ENCODE results near the gene CLCN7.
"Not testable (repeated sequence)": the region's sequence is repeated elsewhere in the genome, so short reads cannot be mapped to it uniquely, and the experiment has no call there.

Gene CLCN7

DNA sequence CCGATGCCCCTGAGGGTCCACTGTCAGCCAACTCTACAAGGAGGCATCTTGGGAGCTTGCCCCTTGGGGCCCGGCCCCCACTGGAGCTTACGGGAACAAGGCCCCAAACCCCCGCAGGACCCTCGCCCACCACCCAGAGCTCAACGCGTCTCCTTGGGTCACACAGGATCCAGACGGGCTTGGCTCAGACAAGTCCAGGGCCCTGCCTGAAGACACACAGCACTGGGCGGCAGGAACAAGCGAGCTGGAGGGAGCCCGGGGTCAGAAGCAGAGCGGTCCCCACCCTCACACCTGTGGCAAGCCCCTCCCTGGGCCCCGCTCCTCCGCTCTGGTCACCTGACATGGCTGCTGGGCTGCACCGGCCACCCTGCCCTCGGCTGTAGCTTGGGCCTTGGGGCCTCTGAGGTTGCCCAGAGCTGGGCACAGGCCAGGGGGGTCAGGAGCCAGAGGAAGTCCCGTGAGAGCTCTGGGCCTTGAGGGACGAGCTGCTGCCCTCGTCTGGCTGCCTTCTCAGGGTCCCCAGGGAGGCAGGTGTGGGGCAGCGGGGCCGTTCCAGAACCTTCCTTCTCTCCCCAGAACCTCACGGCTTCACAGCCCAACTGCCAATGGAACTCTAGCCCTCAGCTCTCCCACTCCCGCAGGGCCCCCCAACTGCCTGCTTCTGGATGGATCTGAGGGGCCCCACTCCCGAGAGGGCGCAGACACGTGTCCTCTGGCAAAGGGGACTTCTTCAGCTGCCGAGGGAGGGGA, 30.7 kb downstream of the CLCN7 start, which contains the start of gene CCDC154:
Gene CCDC154, minus strand, starts transcription at position 577 of the 750 bp plus-strand sequence. Its CDS starts 234 bp downstream, at position 343.
- DNase-seq, result no peak

DNA sequence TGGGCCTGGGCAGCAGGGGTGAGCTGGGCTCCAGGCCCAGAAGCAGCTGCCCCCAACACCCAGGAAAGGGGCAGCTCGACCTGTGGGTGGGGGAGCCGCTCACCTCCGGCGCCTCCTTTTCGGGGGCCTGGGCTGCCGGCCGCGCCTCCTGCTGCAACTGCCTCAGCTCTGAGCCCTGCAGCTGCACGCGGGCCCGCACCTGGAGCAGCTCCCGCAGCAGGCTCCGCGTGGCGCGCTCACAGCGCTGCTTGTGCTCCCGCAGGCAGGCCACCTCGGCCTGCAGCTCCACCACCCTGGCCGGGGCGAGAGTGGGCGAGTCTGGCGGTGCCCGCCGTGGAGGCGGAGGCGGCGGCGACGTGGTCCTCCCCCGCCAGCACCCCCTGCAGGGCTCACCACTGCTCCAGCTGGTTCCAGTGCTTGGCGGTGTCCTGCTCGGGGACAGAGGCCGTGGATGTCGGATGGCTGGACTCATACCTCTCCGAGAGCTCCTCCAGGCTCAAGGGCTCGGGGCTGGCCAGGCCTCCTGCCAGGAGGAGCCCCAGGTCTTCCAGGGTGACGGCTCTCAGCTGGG, 31.3 kb downstream of the CLCN7 start:
- DNase-seq, result no peak

DNA sequence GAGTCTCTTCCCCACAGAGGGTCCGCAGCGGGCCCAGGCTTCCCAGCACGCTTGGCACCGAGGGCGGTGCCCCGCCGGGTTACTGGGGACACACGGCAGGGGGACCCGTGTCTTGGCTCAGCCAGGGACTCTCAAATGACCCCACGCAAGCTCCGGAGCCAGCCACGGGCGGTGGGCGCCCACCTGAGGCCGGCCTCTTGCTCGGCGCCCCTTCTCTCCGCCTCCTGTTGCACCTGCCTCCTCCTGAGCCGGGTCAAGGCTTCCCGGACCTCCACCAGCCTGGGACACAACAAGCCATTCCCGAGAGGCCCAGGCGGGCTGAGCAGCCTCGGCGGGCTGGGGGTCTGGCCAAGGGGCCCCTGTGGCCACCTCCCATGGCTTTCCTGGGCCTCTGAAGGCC, 32.1 kb downstream of the CLCN7 start:
- DNase-seq, result no peak

DNA sequence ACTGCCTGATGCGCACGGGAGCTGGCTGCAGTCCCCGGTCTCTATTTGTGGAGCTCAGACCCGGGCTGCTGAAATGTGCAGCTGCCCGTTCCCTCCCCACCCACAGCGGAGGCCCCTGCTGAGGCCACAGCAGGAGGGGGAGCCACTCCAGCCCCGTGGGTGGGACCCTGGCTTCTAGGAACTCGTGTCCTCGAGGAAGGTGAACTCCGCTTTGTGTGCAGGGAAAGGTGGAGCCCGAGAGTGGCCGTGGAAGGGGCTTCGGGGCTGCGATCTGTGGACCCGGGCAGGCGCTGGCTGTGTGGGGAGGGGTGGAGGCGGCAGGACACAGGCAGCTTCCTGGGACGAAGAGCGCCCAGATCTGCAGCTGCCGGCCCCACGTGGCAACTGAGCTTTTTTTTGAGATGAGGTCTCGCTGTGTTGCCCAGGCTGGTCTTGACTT, 33.4 kb downstream of the CLCN7 start:
- no peak for DNase-seq

DNA sequence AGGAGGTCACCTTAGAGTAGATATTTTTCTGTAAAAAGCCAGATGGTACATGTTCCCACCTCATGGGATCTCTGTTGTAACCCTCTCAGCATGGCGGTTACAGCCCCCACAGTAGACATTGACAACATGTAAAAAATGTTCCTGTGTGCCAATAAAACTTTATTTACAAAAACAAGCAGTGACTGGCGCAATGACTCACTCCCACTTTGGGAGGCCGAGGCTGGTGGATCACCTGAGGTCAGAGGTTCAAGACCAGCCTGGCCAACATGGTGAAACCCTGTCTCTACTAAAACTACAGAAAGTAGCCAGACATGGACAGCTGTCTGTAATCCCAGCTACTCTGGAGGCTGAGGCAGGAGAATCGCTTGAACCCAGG, 35.1 kb downstream of the CLCN7 start:
- DNase-seq, result not testable (repeated sequence)

DNA sequence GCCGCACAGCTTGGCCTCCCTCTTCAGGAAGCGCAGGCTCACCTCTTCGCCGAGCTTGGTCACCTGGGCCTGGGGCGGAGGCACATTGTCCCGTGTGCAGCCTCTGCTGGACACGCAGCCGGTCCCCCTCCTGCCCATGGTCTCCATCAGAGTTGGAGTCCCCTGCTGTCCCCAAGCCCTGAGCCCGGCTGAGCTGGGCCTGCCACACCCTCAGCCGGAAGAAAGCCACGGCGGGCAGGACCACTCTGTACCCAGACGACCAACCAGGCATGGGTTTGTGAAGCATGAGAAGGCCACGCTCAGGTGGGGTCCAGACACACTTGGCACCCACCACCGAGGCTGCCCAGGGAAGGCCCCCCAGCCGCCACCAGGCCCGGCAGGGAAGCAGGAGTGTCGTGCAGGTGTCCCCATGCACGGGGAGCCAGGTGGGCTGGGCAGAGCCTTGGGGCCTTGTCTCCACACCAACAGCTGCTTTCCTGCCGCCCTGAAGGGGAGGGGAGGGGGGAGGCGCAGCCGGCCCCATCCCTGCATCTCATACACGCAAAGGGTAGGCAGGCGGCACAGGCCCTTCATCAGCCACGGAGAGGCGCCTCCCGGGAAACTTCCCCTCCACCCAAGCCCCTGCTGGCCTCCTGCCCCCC, 35.6 kb downstream of the CLCN7 start:
- no peak for DNase-seq

DNA sequence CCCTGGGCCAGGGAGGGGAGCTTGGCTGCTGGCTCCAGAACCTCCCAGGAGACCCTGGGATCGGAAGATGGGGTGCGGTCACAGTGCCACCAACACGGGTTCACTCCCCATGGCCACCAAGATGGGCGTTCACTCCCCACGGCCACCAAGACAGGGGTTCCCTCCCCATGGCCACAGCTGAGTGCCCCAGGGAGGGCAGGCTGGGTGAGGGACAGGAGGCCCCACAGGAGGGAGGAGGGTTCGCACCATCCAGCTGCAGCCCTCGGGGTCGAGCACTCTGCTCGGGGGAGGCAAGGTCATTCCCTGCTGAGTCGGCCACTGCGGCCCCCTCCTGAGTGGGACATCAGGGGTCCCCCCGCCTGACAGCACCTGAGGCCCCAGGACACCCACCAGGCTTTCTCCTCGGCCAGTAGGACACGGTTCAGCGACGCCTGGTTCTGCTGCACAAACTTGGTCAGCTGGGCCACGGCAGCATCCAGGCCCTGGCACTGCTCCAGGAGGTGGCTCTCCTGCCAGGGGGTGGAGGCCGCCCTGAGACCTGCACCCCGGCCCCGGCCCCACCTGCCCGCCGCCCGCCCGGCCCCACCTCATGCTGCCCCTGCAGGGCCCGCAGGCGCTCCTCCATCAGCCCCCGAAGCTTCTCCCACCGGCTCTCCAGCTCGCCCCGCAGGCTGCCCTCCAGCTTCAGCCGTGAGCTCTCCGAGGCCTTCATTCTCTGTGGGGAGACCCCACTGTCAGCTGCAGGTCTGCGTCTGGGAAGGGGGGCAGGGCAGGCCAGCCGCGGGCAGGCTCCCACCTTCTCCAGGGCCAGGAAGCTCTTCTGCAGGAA, 36.4 kb downstream of the CLCN7 start:
- no peak for DNase-seq

DNA sequence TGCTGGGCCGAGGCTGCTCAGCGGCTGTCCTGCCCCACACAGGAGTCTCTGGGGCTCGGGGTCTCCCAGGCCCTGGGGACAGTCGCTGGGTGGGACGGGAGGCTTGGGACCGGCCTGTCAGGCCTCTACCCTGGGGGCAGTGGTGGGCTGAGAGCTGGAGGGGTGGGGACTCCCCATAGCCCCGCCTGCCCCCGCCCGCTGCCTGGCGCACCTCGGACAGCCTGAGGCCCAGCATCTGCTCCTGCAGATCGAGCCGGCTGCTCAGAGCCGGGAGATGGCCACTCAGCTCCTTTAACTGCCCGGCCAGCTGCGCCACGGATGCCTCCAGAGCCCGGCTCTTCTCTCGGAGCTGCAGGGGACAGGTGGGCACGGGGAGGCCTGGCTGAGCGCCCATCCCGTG, 37.2 kb downstream of the CLCN7 start:
- DNase-seq, result no peak

DNA sequence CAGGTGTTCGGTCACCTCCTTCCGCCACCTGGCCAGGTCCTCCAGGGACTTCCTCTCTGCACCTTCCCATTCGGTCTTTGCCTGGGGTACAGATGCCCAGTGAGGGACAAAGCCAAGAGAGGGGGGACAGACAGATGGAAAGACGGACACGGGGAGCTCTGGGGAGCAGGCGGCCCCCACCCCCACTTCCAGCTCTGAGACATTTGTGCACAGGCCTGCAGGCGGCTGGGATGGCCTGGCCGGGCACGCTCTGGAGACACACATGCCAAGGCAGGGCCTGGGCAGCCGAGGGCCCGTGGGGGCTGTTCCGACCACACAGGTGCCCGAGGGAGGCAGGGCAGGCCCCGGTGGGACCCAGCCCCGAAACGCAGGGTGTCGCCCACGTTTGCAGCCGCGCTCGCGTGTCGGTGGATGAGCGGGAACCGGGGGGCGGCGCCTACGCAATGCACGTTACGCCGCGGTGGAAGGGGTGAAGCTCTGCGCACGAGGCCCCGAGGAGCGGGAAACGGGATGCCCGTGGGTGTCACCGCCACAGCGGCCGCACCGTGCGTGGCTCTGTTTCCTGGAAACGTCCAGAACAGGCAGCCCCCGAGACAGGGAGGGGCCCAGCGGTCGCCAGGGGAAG, 38.0 kb downstream of the CLCN7 start:
- DNase-seq, result no peak

DNA sequence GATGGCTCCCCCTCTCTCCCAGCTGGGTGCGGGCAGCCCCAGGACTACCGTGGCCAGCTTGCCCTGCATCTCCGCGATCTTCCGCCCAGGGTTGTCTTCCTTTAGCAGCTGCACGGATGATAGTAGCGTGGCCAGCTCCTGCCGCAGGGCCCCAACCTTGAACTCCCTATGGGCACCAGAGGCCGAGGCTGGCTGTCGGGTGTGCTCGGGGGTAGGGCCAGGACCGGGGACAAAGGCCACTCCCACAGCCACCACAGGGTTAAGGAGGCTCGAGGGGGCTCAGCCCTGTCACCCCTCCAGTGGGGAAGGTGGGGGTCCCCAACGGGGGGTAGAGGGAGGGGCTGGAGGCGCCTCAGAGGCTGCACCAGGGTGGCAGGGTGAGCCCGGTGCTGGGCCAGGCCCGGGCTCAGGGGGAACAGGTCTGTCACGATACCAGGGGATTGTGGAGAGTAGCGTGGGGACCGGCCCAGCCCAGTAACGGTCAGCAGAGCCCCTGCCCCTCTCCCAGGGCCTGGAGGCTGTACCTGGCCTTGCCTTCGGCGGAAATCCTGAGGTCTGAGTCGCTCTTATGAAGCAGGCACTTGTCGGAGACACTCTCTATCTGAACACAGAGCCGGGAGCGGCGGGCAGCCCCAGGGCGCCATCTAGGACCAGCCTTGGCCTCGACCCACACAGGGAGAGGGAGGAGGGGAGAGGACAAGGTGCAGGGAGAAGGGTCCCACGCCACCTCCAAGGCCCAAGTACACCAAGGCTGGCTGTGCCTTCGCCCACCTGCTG, 38.7 kb downstream of the CLCN7 start:
- no peak for DNase-seq

DNA sequence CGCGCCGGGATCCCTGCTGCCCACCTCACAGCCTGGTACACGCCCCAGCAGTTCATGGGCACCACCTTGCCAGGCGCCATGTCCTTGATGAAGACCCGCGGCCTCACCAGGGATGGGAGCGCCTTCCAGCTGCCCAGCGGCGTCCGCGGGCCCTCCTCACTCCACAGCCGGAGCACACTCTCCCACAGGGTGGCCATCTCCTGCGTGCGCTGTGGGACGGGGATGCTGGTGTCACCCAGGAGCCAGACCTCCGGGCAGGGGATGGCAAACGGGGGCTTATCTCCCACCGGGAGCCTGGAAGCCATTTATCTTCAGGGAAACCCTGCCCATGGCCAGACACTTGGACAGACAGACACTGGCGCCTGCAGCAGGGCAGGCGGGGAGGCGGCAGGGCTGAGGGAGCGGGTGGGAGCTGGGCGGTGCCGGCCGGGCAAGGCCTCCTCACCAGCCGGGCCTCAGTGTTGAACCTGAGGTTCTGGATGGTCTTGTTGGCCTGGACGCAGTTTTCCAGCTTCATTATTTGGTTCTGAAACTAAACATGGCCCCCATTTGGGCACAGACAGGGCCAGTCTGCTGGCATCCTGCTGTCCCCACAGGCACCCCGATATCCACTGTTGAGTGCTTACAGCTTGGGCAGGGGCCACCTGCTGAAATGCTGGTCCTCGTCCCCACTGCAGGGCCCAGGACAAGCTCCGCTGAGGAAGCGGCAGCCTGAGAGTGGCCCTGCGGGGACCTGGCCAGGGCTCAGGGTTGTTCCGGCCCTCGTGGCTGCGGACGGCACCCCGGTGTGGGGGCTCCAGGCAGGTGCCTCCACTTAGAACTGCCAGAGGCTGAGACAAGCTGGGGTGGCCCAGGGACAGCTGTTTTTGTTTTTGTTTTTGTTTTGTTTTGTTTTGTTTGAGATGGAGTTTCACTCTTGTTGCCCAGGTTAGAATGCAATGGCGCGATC, 39.9 kb downstream of the CLCN7 start:
- DNase-seq, result no peak

DNA sequence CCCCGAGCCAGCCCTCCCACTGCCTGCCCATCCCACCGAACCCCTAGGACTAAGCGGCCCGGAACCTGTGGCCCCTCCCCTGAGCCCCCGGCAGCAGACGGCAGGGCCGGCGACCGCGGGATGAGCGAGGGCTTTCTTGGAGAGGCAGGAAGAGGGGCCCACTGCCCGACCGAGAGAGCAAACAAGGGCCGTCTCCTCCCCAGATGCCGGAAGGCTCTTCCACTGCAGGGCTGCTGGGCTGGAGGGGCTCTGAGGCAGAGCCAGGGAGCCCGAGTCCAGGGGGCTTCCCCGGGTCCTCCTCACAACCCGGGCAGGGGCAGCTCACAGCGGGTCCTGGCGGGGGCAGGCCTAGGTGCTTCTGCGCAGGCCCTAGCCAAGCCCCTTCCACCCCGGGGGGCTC, 41.1 kb downstream of the CLCN7 start:
- DNase-seq, result no peak

DNA sequence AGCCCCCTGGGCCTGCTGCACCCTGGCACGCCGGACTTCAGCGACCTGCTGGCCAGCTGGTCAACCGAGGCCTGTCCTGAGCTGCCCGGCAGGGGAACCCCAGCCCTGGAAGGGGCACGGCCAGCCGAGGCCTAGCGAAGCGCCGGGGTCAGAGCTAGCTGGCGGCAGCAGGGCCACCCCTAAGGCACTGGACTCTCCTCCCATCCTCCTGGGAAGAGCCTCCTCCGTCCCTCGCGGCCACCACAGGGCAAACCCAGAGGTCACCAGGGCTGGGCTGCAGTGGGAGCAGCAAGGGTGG, 41.6 kb downstream of the CLCN7 start:
- DNase-seq, result no peak

DNA sequence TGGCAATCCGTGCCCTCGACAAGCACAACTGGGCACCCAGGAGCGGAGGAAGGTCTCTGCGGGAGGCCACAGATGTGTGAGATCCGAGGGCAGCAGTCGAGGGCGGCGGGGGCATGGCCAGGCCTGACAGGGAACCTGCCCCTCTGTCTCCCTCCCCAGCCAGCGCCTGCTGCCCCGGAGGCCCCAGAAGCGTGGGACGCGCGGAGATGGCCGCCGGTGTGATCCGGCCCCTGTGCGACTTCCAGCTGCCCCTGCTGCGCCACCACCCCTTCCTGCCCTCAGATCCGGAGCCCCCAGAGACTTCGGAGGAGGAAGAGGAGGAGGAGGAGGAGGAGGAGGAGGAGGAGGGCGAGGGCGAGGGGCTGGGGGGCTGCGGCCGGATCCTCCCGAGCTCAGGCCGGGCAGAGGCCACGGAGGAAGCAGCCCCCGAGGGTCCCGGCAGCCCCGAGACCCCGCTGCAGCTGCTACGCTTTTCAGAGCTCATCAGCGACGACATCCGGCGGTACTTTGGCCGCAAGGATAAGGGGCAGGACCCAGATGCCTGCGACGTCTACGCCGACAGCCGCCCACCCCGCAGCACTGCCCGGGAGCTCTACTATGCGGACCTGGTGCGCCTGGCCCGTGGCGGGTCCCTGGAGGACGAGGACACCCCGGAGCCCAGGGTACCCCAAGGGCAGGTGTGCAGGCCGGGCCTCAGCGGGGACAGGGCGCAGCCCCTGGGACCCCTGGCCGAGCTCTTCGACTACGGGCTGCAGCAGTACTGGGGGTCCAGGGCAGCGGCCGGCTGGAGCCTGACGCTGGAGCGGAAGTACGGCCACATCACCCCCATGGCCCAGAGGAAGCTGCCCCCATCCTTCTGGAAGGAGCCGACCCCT, 42.2 kb downstream of the CLCN7 start:
- DNase-seq, result no peak

DNA sequence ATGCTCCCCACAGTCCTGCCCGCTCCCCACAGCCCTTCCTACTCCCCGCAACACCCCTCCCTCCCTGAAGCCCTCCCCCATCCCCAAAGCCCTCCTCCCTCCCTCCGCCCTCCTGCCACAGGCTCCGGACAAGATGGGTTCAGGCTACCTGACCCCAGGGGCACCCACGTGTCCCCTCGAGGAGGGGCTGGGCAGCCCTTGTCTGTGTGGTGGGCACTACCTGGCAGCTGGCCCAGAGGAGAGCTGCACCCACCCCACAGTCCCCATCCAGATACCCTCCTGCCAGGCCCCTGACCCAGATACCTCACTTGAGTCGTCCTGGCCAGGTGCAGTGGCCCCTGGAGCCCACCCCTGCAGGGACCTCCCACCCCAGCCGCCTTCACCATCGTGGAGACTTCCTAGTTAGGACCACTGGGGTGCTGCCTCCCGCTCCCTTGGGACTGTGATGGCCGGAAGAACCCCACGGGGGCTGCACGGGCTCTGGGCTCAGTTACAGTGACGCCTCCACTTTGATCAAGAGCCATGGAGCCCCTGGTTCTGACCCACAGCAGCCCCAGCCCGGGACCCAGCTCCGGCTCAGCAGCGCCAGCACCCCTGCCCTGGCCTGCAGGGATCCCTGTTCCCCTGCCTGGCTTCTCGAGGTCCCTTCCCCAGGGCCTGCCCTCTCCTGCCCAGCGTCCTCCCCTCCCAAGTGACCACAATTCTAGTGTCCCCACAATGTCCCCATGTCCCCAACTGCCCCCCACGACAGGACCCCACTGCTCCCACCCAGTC, 43.1 kb downstream of the CLCN7 start:
- no peak for DNase-seq

DNA sequence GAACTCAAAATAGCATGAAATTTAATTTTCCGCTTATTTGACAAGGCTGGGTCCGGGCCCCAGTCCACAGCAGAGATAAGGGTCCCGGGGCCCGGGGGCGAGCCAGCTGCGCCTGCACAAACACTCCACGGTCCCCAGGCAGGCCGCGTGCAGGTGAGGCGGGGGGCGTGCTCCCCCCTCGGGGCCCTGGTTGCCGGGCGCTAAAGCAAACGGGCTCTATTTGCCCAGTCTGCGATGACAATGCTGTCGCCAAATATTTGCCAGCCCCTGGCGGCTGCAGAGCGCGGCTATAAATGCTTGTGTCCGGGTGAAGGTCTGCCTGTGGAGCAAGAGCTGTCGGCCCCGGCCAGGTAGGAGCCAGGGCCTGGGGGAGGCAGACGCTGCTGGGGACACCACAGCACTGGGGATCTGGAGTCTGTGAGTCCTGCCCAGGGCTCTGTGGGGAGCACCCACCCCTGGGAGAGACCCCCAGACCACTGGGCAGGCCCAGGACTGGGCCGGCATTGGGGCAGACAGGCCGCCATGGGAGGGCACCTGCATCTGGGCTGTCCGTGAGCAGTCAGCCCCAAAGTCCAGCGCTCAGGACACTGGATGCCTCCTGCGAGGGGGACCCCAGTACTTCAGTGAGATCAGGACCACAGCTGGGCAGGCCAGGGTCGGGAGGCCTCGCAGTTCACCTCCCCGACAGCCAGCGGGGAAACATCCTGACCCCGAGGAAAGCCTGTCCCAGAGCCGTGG, 43.9 kb downstream of the CLCN7 start, which contains the start of gene PERCC1:
Gene PERCC1, plus strand, starts transcription at position 320 of the 738 bp plus-strand sequence. CDS start 1,516 bp downstream, outside the sequence.
- DNase-seq, result no peak

DNA sequence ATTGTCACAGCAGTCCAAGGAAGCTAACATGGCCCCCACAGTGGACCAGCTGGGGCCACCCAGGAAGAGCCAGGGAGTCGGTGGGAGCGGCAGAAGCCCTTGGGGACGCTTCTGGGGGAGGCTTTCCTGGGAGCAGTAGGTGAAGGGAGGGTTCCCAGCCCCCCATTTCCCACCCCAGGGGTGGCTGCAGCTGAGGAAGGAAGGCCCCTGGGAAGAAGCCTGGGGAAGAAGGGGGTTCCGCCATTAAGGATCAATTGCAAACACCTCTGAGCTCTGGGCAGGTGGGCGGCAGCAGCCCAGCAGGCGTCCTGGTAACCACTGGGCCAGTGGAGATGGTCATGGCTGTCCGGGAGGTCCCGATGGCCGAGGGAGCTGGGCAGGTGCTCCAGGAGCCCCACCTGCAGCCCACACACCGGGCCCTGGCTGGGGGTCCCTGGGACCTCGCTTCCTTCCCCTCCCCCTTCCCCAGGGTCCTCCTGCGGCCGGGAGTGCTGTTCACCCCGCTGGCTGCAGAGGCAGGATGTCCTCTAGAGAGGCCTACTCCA, 44.5 kb downstream of the CLCN7 start:
- DNase-seq, result no peak

DNA sequence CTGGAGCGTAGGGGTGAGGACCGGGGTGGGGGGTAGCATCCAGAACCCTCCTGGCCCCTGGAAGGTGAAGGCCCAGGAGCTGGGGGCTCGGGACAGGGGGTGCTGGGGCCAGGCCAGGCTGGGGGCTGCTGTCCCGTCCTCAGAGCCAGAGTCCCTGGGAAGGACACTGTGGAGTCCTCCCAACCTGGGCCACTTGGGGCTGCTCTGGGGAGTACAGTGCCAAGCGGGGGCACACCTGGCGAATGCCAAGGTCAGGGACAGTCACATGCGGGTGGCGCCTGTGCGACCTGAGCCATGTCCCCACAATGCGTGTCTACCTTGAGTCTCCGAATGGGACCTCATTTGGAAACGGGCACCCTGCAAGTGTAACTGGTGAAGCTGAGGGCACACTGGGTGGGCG, 45.2 kb downstream of the CLCN7 start:
- no peak for DNase-seq

All from CD4-positive, alpha-beta T cell treated with Interleukin-1 beta for 1 hour (primary cell).